Liver (tissue), 9 donors: ENCODE measurements around the gene RELL1. TPM values are rescaled to one million over a fixed set of nuclear protein-coding genes. Genes with fewer than 3 reads are reported as not detected.

Experiments
- DNase-seq: peaks from one replicate; pipeline ENCODE4 v3.0.0-alpha.2; 2017; ENCODE audit warnings: low spot score
- H3K27ac ChIP-seq, 2 donors: one replicate each; pipeline ENCODE4 v1.7.0; 2013; ENCODE audit warnings: inconsistent platforms in 2 of 2, low read length in 2 of 2, control low read depth in 1 of 2, low read depth in 1 of 2, mild to moderate bottlenecking in 1 of 2
- H3K27me3 ChIP-seq, 4 donors: one replicate each; pipeline versions ENCODE4 v1.6.1 to v1.7.0; 2013; ENCODE audit warnings: low read length in 3 of 4, inconsistent platforms in 1 of 4, mild to moderate bottlenecking in 1 of 4, moderate library complexity in 1 of 4; ENCODE audit not compliant: control insufficient read depth in 4 of 4, insufficient read depth in 4 of 4
- H3K36me3 ChIP-seq, 4 donors: one replicate each; pipeline versions ENCODE4 v1.6.1 to v1.7.0; 2013; ENCODE audit warnings: low read length in 3 of 4, mild to moderate bottlenecking in 3 of 4, low read depth in 1 of 4, moderate library complexity in 1 of 4; ENCODE audit not compliant: control insufficient read depth in 4 of 4, insufficient read depth in 3 of 4
- H3K4me1 ChIP-seq, 4 donors: one replicate each; pipeline versions ENCODE4 v1.6.1 to v1.7.0; 2013; ENCODE audit warnings: low read length in 3 of 4, mild to moderate bottlenecking in 3 of 4, moderate library complexity in 1 of 4; ENCODE audit not compliant: control insufficient read depth in 4 of 4, insufficient read depth in 4 of 4
- H3K4me3 ChIP-seq, 3 donors: one replicate each; pipeline versions ENCODE4 v1.6.1 to v1.7.0; 2013; ENCODE audit warnings: low read length in 3 of 3, control low read depth in 1 of 3, low read depth in 1 of 3, mild to moderate bottlenecking in 1 of 3
- H3K9ac ChIP-seq, 2 donors: one replicate each; pipeline ENCODE4 v1.7.0; 2013; ENCODE audit warnings: low read length in 2 of 2, mild to moderate bottlenecking in 2 of 2, moderate library complexity in 2 of 2, control low read depth in 1 of 2, low read depth in 1 of 2
- H3K9me3 ChIP-seq, 4 donors: one replicate each; pipeline versions ENCODE4 v1.6.1 to v1.7.0; 2013; ENCODE audit warnings: low read length in 3 of 4; ENCODE audit not compliant: control insufficient read depth in 4 of 4
- ATF3 ChIP-seq: IDR thresholded peaks from 2 replicates; pipeline ENCODE4 v1.6.1; 2016; ENCODE audit warnings: antibody characterized with exemption
- CTCF ChIP-seq: fragments of 150-350 bp; IDR thresholded peaks from 2 replicates; pipeline ENCODE4 v1.5.1; 2017; ENCODE audit warnings: improper control_type of control experiment, low read depth, low read length; ENCODE audit not compliant: missing input control
- EGR1 ChIP-seq, 2 donors: IDR thresholded peaks; 2 replicates each; pipeline ENCODE4 v1.6.1; 2016 to 2018; ENCODE audit warnings: antibody characterized with exemption in 2 of 2, low read depth in 2 of 2
- FOXA1 ChIP-seq: IDR thresholded peaks from 2 replicates; pipeline ENCODE4 v1.6.1; 2016; ENCODE audit warnings: antibody characterized with exemption
- FOXA2 ChIP-seq: IDR thresholded peaks from 2 replicates; pipeline ENCODE4 v1.6.1; 2016; ENCODE audit warnings: antibody characterized with exemption
- GABPA ChIP-seq, 2 donors: IDR thresholded peaks in 1 of 2; conservative IDR thresholded peaks in 1 of 2; 2 replicates each; pipeline ENCODE4 v1.6.1; 2016; ENCODE audit warnings: antibody characterized with exemption in 2 of 2, mild to moderate bottlenecking in 1 of 2, moderate library complexity in 1 of 2
- HNF4A ChIP-seq, 2 donors: conservative IDR thresholded peaks; 2 replicates each; pipeline ENCODE4 v1.6.1; 2016; ENCODE audit warnings: antibody characterized with exemption in 2 of 2, mild to moderate bottlenecking in 2 of 2
- HNF4G ChIP-seq: IDR thresholded peaks from 2 replicates; pipeline ENCODE4 v1.6.1; 2016; ENCODE audit warnings: antibody characterized with exemption
- JUND ChIP-seq, 2 donors: IDR thresholded peaks; 2 replicates each; pipeline ENCODE4 v1.6.1; 2016; ENCODE audit warnings: antibody characterized with exemption in 2 of 2
- MAX ChIP-seq: IDR thresholded peaks from 2 replicates; pipeline ENCODE4 v1.6.1; 2016; ENCODE audit warnings: antibody characterized with exemption
- NR2F2 ChIP-seq: IDR thresholded peaks from 2 replicates; pipeline ENCODE4 v1.6.1; 2016; ENCODE audit warnings: antibody characterized with exemption
- RAD21 ChIP-seq, 2 donors: IDR thresholded peaks; 2 replicates each; pipeline ENCODE4 v1.6.1; 2016; ENCODE audit warnings: antibody characterized with exemption in 2 of 2, mild to moderate bottlenecking in 2 of 2
- REST ChIP-seq: IDR thresholded peaks from 2 replicates; pipeline ENCODE4 v1.6.1; 2016; ENCODE audit warnings: antibody characterized with exemption, mild to moderate bottlenecking
- RXRA ChIP-seq, 2 donors: IDR thresholded peaks; 2 replicates each; pipeline ENCODE4 v1.6.1; 2017 to 2018; ENCODE audit warnings: antibody characterized with exemption in 2 of 2, mild to moderate bottlenecking in 1 of 2
- SP1 ChIP-seq: IDR thresholded peaks from 2 replicates; pipeline ENCODE4 v1.6.1; 2018; ENCODE audit warnings: antibody characterized with exemption, mild to moderate bottlenecking
- TAF1 ChIP-seq: conservative IDR thresholded peaks from 2 replicates; pipeline ENCODE4 v1.6.1; 2016; ENCODE audit warnings: antibody characterized with exemption, mild to moderate bottlenecking
- YY1 ChIP-seq: IDR thresholded peaks from 2 replicates; pipeline ENCODE4 v1.6.1; 2016; ENCODE audit warnings: antibody characterized with exemption, mild to moderate bottlenecking
- ZBTB33 ChIP-seq: IDR thresholded peaks from 2 replicates; pipeline ENCODE4 v1.6.1; 2016; ENCODE audit warnings: antibody characterized with exemption
- WGBS: extraction: QIAGEN DNeasy Blood & Tissue Kit; methylation state at CpG from one replicate; pipeline ENCODE4 v1.1.7; 2013; 5-methylcytosine and 5-hydroxymethylcytosine counted together
- polyA plus RNA-seq, 2 donors: library from polyadenylated mRNA; stranded (reverse) in 1 of 2; unstranded in 1 of 2; fragments of 200-250 nt in 1 of 2; fragments of >200 nt in 1 of 2; fragmentation: Nextera tagmentation in 1 of 2; extraction: Ambion mirVana in 1 of 2; gene quantifications; one replicate each; pipeline versions ENCODE4 v1.2.1 to v1.2.3, GENCODE V29; 2013 to 2015
- total RNA-seq, 2 donors: library from RNA; depleted of rRNA; stranded (reverse); fragments of >200 nt; gene quantifications; one replicate each; pipeline ENCODE4 v1.2.3, GENCODE V29; 2014
- donor health status: healthy.
- donor health status: healthy.
- donor health status: healthy.
- donor health status: healthy.
- donor health status: healthy.

The RELL1 gene
- total and polyA plus RNA-seq, 4 donors: 1.5 to 16.8 (median 7.3) TPM

GRCh38 chr4:37607018-37607417, 79.2 kb downstream of the RELL1 start:
- DNase-seq: no peak
- Histone ChIP-seq H3K27me3 (no peaks in the 10 kb centered on the region), H3K9ac (no peak overlapping the region), H3K4me1 (peaks cover 0 to 14% (median 7%) of the 10 kb centered on the region in 4 donors), H3K36me3 (no peaks in the 10 kb centered on the region), H3K4me3 (no peak overlapping the region), H3K27ac (no peak overlapping the region), H3K9me3 (peaks cover 0 to 2% (median 0%) of the 10 kb centered on the region in 4 donors)
- TF ChIP-seq HNF4G (no peak), SP1 (no peak), FOXA2 (no peak), CTCF (no peak), YY1 (no peak), JUND (IDR thresholded peaks at IDR 0.05) (no peak), HNF4A (conservative IDR thresholded peaks at IDR 0.05) (no peak), FOXA1 (no peak), RAD21 (IDR thresholded peaks at IDR 0.05) (no peak), GABPA (IDR thresholded peaks at IDR 0.05 in 1 of 2, conservative IDR thresholded peaks at IDR 0.05 in 1 of 2) (no peak), TAF1 (no peak), NR2F2 (no peak), EGR1 (IDR thresholded peaks at IDR 0.05; ENCODE audit: low read depth in 2 of 2) (no peak), MAX (no peak), ZBTB33 (no peak), ATF3 (no peak), RXRA (IDR thresholded peaks at IDR 0.05) (no peak)
- 80% methylated on average over 5 of the region's 5 CpGs for WGBS

- no peak overlapping the region for H3K4me3 ChIP-seq
- no peaks in the 10 kb centered on the region for H3K36me3 ChIP-seq
- TF ChIP-seq REST: no peak
- TF ChIP-seq EGR1 (IDR thresholded peaks at IDR 0.05; ENCODE audit: low read depth in 2 of 2): no peak
- no peak for TF ChIP-seq RAD21 (IDR thresholded peaks at IDR 0.05)
- TF ChIP-seq NR2F2: no peak
- no peak for TF ChIP-seq MAX
- TF ChIP-seq ATF3: no peak
- TF ChIP-seq HNF4G: no peak
- TF ChIP-seq FOXA2: no peak
- TF ChIP-seq CTCF: no peak
- no peak for TF ChIP-seq FOXA1
- no peak for TF ChIP-seq TAF1
- TF ChIP-seq SP1: no peak
- TF ChIP-seq YY1: no peak
- peaks cover 0 to 20% (median 7%) of the 10 kb centered on the region in 4 donors for H3K4me1 ChIP-seq
- H3K9ac ChIP-seq: no peak overlapping the region
- H3K9me3 ChIP-seq: peaks cover 0 to 2% (median 0%) of the 10 kb centered on the region in 4 donors
- no peak overlapping the region for H3K27ac ChIP-seq
- no peak for DNase-seq
- H3K27me3 ChIP-seq: no peaks in the 10 kb centered on the region
Observed at GRCh38 chr4:37605843-37606565, 80.2 kb downstream of the RELL1 start.
